H1 (cell line): Measurements from ENCODE around the gene DGCR6L. TPM values are rescaled to one million over a fixed set of nuclear protein-coding genes. Genes with fewer than 3 reads are reported as not detected.
"Not testable (repeated sequence)": the region's sequence is repeated elsewhere in the genome, so short reads cannot be mapped to it uniquely, and the experiment has no call there.

Experiments used
- CTCF ChIA-PET: fragments of 300-600 bp; sonication (Branson Sonifier 250); formaldehyde crosslinking; loops from one replicate; lab custom pipeline; 2021; ENCODE audit not compliant: partially characterized antibody; lab: Charles Lee
- POLR2A ChIA-PET: fragments of 300-600 bp; sonication (Branson Sonifier 250); formaldehyde crosslinking; loops from one replicate; lab custom pipeline; 2021; ENCODE audit warnings: inconsistent platforms; ENCODE audit not compliant: partially characterized antibody; lab: Charles Lee
- DNase-seq, 2 experiments: peaks; one replicate each; pipeline versions ENCODE4 v3.0.0 to v3.0.0-alpha.2; 2010 to 2022; ENCODE audit warnings: low spot score in 2 of 2, low read depth in 1 of 2, mixed read lengths in 1 of 2
- FAIRE-seq: peaks from 2 replicates; lab custom pipeline; 2011; peaks lifted over from hg19 to GRCh38; lab: Jason Lieb, UNC
- H2AFZ ChIP-seq: 2 replicates; pipeline ENCODE4 v1.8.1; 2012; ENCODE audit warnings: low read length, inconsistent platforms
- H2AK5ac ChIP-seq: 2 replicates; pipeline ENCODE4 v1.6.1; 2013; ENCODE audit warnings: low read depth, low read length
- H2BK120ac ChIP-seq: replicated peaks from 2 replicates; pipeline ENCODE3; 2013; ENCODE audit warnings: low read depth, low read length, inconsistent platforms
- H2BK12ac ChIP-seq: 2 replicates; pipeline ENCODE4 v1.6.1; 2013; ENCODE audit warnings: low read depth, low read length
- H2BK15ac ChIP-seq: 2 replicates; pipeline ENCODE4 v1.6.1; 2013; ENCODE audit warnings: low read length
- H2BK20ac ChIP-seq: 2 replicates; pipeline ENCODE4 v1.6.1; 2013; ENCODE audit warnings: low read length
- H2BK5ac ChIP-seq: 2 replicates; pipeline ENCODE4 v1.6.1; 2013; ENCODE audit warnings: low read depth, low read length
- H3K14ac ChIP-seq: 2 replicates; pipeline ENCODE4 v1.6.1; 2013; ENCODE audit warnings: inconsistent platforms; ENCODE audit not compliant: insufficient read length
- H3K18ac ChIP-seq: 2 replicates; pipeline ENCODE4 v1.6.1; 2013; ENCODE audit warnings: low read length; ENCODE audit errors: extremely low read depth
- H3K23ac ChIP-seq: 2 replicates; pipeline ENCODE4 v1.6.1; 2013; ENCODE audit warnings: inconsistent platforms; ENCODE audit not compliant: insufficient read length
- H3K23me2 ChIP-seq: 2 replicates; pipeline ENCODE4 v1.6.1; 2013; ENCODE audit warnings: low read depth, low read length
- H3K27ac ChIP-seq: 2 replicates; pipeline ENCODE4 v1.6.1; 2011; ENCODE audit warnings: low read depth, low read length, inconsistent platforms
- H3K27me3 ChIP-seq, 4 experiments: replicated peaks in 1 of 4; 1 replicate in 1 of 4; 2 replicates in 3 of 4; pipeline versions ENCODE4 v1.6.1 to v1.8.1; 2011 to 2013; ENCODE audit warnings: low read length in 3 of 4, mild to moderate bottlenecking in 3 of 4, inconsistent platforms in 2 of 4, mixed read lengths in 2 of 4, moderate library complexity in 1 of 4; ENCODE audit not compliant: control insufficient read depth in 3 of 4, insufficient read depth in 3 of 4; ENCODE audit errors: extremely low read depth in 1 of 4
- H3K36me3 ChIP-seq, 4 experiments: 2 replicates each; pipeline versions ENCODE4 v1.6.1 to v1.8.1; 2011 to 2013; ENCODE audit warnings: mild to moderate bottlenecking in 4 of 4, low read length in 3 of 4, moderate library complexity in 2 of 4, control low read depth in 1 of 4, inconsistent platforms in 1 of 4; ENCODE audit not compliant: insufficient read depth in 4 of 4, control insufficient read depth in 2 of 4
- H3K4ac ChIP-seq: replicated peaks from 2 replicates; pipeline ENCODE3; 2013; ENCODE audit warnings: low read length, low read depth, mixed read lengths, inconsistent platforms; ENCODE audit not compliant: insufficient read length
- H3K4me1 ChIP-seq, 4 experiments: replicated peaks in 1 of 4; 1 replicate in 1 of 4; 2 replicates in 3 of 4; pipeline versions ENCODE4 v1.6.1 to v1.8.1; 2011 to 2013; ENCODE audit warnings: low read length in 3 of 4, inconsistent platforms in 2 of 4, mixed read lengths in 1 of 4; ENCODE audit not compliant: insufficient read depth in 4 of 4, control insufficient read depth in 3 of 4
- H3K4me2 ChIP-seq, 2 experiments: 2 replicates each; pipeline versions ENCODE4 v1.6.1 to v1.8.1; 2011 to 2013; ENCODE audit warnings: low read depth in 2 of 2, low read length in 2 of 2, control low read depth in 1 of 2, inconsistent platforms in 1 of 2, mild to moderate bottlenecking in 1 of 2; ENCODE audit not compliant: insufficient read depth in 1 of 2
- H3K4me3 ChIP-seq, 4 experiments: fragments of 200-600, 300-600 bp in 1 of 4; sonication (generic), shearing (Covaris generic), sonication (Bioruptor Twin) in 1 of 4; 2 replicates each; pipeline versions ENCODE4 v1.5.1 to v1.8.1; 2011 to 2016; ENCODE audit warnings: low read length in 4 of 4, low read depth in 3 of 4, control low read depth in 2 of 4, inconsistent platforms in 2 of 4, mild to moderate bottlenecking in 2 of 4, mixed read lengths in 1 of 4, moderate library complexity in 1 of 4; ENCODE audit not compliant: insufficient read depth in 2 of 4; ENCODE audit errors: extremely low read depth in 1 of 4
- H3K56ac ChIP-seq: replicated peaks from 2 replicates; pipeline ENCODE3; 2013; ENCODE audit warnings: low read depth, mild to moderate bottlenecking, mixed read lengths, low read length, inconsistent platforms; ENCODE audit not compliant: insufficient read length
- H3K79me1 ChIP-seq: 2 replicates; pipeline ENCODE4 v1.6.1; 2013; ENCODE audit warnings: low read depth, low read length, control low read depth
- H3K79me2 ChIP-seq, 2 experiments: 2 replicates each; pipeline versions ENCODE4 v1.6.1 to v1.8.1; 2012 to 2013; ENCODE audit warnings: low read length in 2 of 2, mild to moderate bottlenecking in 2 of 2, inconsistent platforms in 1 of 2; ENCODE audit not compliant: insufficient read depth in 2 of 2, control insufficient read depth in 1 of 2
- H3K9ac ChIP-seq, 4 experiments: replicated peaks in 1 of 4; 1 replicate in 1 of 4; 2 replicates in 3 of 4; pipeline versions ENCODE4 v1.6.1 to v1.8.1; 2011 to 2013; ENCODE audit warnings: low read depth in 3 of 4, low read length in 3 of 4, control low read depth in 2 of 4, mild to moderate bottlenecking in 2 of 4, moderate library complexity in 2 of 4, inconsistent platforms in 1 of 4; ENCODE audit errors: extremely low read depth in 1 of 4
- H3K9me3 ChIP-seq, 2 experiments: 2 replicates each; pipeline versions ENCODE4 v1.6.1 to v1.8.1; 2012 to 2013; ENCODE audit warnings: mild to moderate bottlenecking in 2 of 2, moderate library complexity in 2 of 2, control low read depth in 1 of 2, inconsistent platforms in 1 of 2, low read depth in 1 of 2, low read length in 1 of 2, mixed read lengths in 1 of 2; ENCODE audit not compliant: insufficient read depth in 2 of 2
- H4K20me1 ChIP-seq, 2 experiments: replicated peaks in 1 of 2; 2 replicates each; pipeline versions ENCODE3 to v1.8.1; 2011 to 2013; ENCODE audit warnings: inconsistent platforms in 2 of 2, low read length in 2 of 2, mild to moderate bottlenecking in 1 of 2; ENCODE audit not compliant: insufficient read depth in 2 of 2, control insufficient read depth in 1 of 2
- H4K5ac ChIP-seq: 2 replicates; pipeline ENCODE4 v1.6.1; 2013; ENCODE audit warnings: low read length, low read depth, mixed read lengths, inconsistent platforms; ENCODE audit not compliant: insufficient read length
- H4K8ac ChIP-seq: 2 replicates; pipeline ENCODE4 v1.8.0; 2013; ENCODE audit warnings: mild to moderate bottlenecking, moderate library complexity, low read length, inconsistent platforms; ENCODE audit not compliant: insufficient read depth; ENCODE audit errors: extremely low read depth
- H4K91ac ChIP-seq: replicated peaks from 2 replicates; pipeline ENCODE3; 2013; ENCODE audit warnings: low read length, mixed read lengths, inconsistent platforms; ENCODE audit not compliant: insufficient read length
- CTCF ChIP-seq, 3 experiments: IDR thresholded peaks; 1 replicate in 2 of 3; 2 replicates in 1 of 3; pipeline versions ENCODE4 v1.5.1 to v1.6.1; 2011; ENCODE audit warnings: low read length in 3 of 3, mild to moderate bottlenecking in 3 of 3, inconsistent platforms in 2 of 3, low read depth in 1 of 3, moderate library complexity in 1 of 3; ENCODE audit not compliant: insufficient read depth in 1 of 3; ENCODE audit errors: control extremely low read depth in 1 of 3
- RAD21 ChIP-seq, 2 experiments: IDR thresholded peaks in 1 of 2; conservative IDR thresholded peaks in 1 of 2; 2 replicates each; pipeline ENCODE4 v1.6.1; 2011; ENCODE audit warnings: low read depth in 2 of 2, low read length in 2 of 2, improper control_type of control experiment in 1 of 2, inconsistent platforms in 1 of 2, mild to moderate bottlenecking in 1 of 2, moderate library complexity in 1 of 2
- WGBS, 2 experiments: shearing (Covaris generic) in 1 of 2; methylation state at CpG; one replicate each; pipeline versions ENCODE4 v1.1.6 to v1.1.7; 2013 to 2015; ENCODE audit warnings: low lambda C conversion rate in 2 of 2, mixed read lengths in 2 of 2, inconsistent platforms in 1 of 2, low coverage in 1 of 2, missing lambda C conversion rate in 1 of 2; ENCODE audit not compliant: insufficient replicate concordance in 2 of 2, insufficient coverage in 1 of 2, insufficient read length in 1 of 2; ENCODE audit errors: extremely low coverage in 1 of 2, missing lambda C conversion rate in 1 of 2; 5-methylcytosine and 5-hydroxymethylcytosine counted together
- polyA plus RNA-seq, 7 experiments: library from polyadenylated mRNA; depleted of rRNA in 3 of 7; stranded (reverse) in 5 of 7; unstranded in 2 of 7; fragments of >200 nt in 5 of 7; fragments of 200-250 nt in 2 of 7; gene quantifications; 1 replicate in 5 of 7; 2 replicates in 1 of 7; 4 replicates in 1 of 7; pipeline versions ENCODE4 v1.2.1 to v1.2.3, GENCODE V29; 2011 to 2013; ENCODE audit warnings: missing spikeins in 2 of 7, mixed read lengths in 2 of 7
- total RNA-seq: library from RNA; stranded (reverse); fragmentation: NEBNext Ultra II Directional; extraction: Animal tissue kit (Norgen Biotek cat#: 25700); gene quantifications from 2 replicates; pipeline ENCODE4 v1.2.1, GENCODE V29; 2021

The DGCR6L gene
- total and polyA plus RNA-seq, 2 of the 8 experiments (the other 6 are each of a cell fraction or from before 2014, with no cell fraction given), result 43.6 to 72.6 TPM

DNA sequence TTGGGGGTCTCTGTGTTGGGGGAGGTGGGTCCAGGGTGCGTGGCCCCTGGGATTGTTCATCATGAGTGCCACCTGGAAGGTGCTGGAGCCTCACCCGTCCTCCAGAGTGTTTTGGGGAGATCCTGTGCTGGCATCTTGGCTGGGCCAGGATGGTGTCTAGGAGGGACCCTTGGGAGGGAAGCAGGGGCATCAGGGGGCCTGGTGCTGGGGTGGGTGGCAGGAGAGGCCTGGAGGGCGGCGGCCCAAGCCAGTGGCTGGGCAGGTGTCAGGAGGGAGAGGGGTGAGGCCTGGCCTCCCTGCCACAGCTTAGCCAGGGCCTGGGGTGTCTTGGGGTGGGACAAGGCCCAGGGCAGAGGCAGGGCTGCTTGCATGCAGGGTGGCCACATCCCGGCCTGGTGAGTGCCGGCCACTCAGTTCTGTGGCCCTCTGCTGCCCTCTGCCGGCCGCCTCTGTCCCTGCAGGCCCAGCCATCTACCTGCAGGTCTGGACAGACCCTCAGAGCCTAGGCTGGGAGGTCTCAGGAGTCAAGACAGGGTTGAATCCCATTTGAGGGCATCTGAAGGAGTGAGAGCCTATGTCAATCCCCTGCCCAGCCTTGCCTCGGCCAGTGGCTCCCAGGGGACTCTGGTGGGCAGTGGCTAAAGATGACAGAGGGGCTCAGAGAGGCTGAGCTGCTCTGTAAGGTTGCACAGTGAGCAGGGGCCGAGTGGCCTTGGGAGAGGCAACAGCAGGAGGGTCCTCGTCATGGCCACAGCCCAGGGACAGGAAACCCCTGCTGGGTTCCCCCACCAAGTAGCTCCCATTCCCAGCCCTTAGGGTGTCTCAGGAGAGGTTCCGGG, 34.2 kb downstream of the DGCR6L start:
- DNase-seq, result peak; percentile 29 to 99
- not testable (repeated sequence) for H3K79me1 ChIP-seq, H3K36me3 ChIP-seq, H3K18ac ChIP-seq
- POLR2A ChIA-PET, result interaction anchor here (1.5 kb wide), 1 partner anchor 155 kb away, joined by 6 read pairs; no protein-coding TSS in a partner anchor
- TF ChIP-seq RAD21 (IDR thresholded peaks at IDR 0.05 in 1 of 2, conservative IDR thresholded peaks at IDR 0.05 in 1 of 2; ENCODE audit: low read depth in 2 of 2, low read length in 2 of 2) (peak; percentile 90), CTCF (IDR thresholded peaks at IDR 0.05; ENCODE audit: control extremely low read depth in 1 of 3, insufficient read depth in 1 of 3, low read depth in 1 of 3, low read length in 3 of 3) (peak; percentile 84 to 93 (median 90))
- TF ChIP-seq, all 59 proteins: peak for 2; not testable (repeated sequence) for 57
- WGBS, 2 experiments, result 31% methylated on average over 5 of the region's 12 CpGs; no CpG with 5 or more reads in 1 of the 2 experiments
- H3K56ac ChIP-seq, H2BK120ac ChIP-seq, H3K4me2 ChIP-seq, H2BK20ac ChIP-seq, H3K14ac ChIP-seq, H3K4ac ChIP-seq, H4K20me1 ChIP-seq, H3K9ac ChIP-seq, H3K79me2 ChIP-seq, H2BK15ac ChIP-seq, H2AK5ac ChIP-seq, H3K23ac ChIP-seq, H3K23me2 ChIP-seq, H3K4me3 ChIP-seq, H4K5ac ChIP-seq, H3K27ac ChIP-seq, H4K91ac ChIP-seq, H2AFZ ChIP-seq, H2BK5ac ChIP-seq, FAIRE-seq, H2BK12ac ChIP-seq, H3K4me1 ChIP-seq, H3K9me3 ChIP-seq, H3K27me3 ChIP-seq, H4K8ac ChIP-seq: not testable (repeated sequence)
- CTCF ChIA-PET, result interaction anchor here (0.8 to 11.5 kb wide), 26 partner anchors 9 to 161 kb away, joined by 3 to 98 read pairs (median 4); partner anchors contain the start of gene CCDC188
